Measurements from ENCODE around the gene CAPN11.

- TF ChIP-seq POLR2AphosphoS5 (IDR thresholded peaks at IDR 0.05) (peak in 2 of 4 donors; percentile 3), CTCF (IDR thresholded peaks at IDR 0.05) (no peak), POLR2A (IDR thresholded peaks at IDR 0.05) (no peak)
These were observed 32.1 kb upstream of the CAPN11 start for GRCh38 chr6:44126320-44127149.
